A673 (cell line): ENCODE measurements around the gene AGBL5.

Experiments used
- CTCF ChIP-seq: fragments of 300-800, 200-600 bp; sonication (generic); conservative IDR thresholded peaks from 2 replicates; pipeline ENCODE4 v1.5.1; 2017; ENCODE audit warnings: low read depth, mild to moderate bottlenecking, antibody characterized with exemption, low read length, moderate library complexity, mixed read lengths
- EZH2 ChIP-seq: fragments of 200-600 bp; sonication (generic); IDR thresholded peaks from 2 replicates; pipeline ENCODE4 v1.6.1; 2017; ENCODE audit warnings: borderline replicate concordance, low read depth, mild to moderate bottlenecking, mixed read lengths, antibody characterized with exemption, low read length; ENCODE audit not compliant: poor library complexity, severe bottlenecking

- TF ChIP-seq CTCF (no peak), EZH2 (no peak)
These were observed 25.3 kb upstream of the AGBL5 start for GRCh38 chr2:27025861-27026851.
